Upper lobe of right lung (tissue), 1 donor: Measurements from ENCODE around the gene SIGMAR1. TPM values are rescaled to one million over a fixed set of nuclear protein-coding genes. Genes with fewer than 3 reads are reported as not detected.
A peak's percentile ranks its signal among the peaks of the same experiment; 100 is the strongest.

Experiments
- ATAC-seq: fragments of 200-7000 bp; cut with Tn5 transposase; one replicate; pipeline ENCODE4 v1.9.1; 2020; ENCODE audit warnings: mild to moderate bottlenecking, moderate library complexity
- DNase-seq: peaks from one replicate; pipeline ENCODE4 v3.0.0-alpha.2; 2020
- H3K27ac ChIP-seq: fragments of 200-600 bp; one replicate; pipeline ENCODE4 v1.8.0; 2022
- H3K27me3 ChIP-seq: fragments of 200-600 bp; one replicate; pipeline ENCODE4 v1.8.0; 2022; ENCODE audit warnings: mild to moderate bottlenecking
- H3K36me3 ChIP-seq: fragments of 200-600 bp; one replicate; pipeline ENCODE4 v1.8.0; 2022
- H3K4me1 ChIP-seq: fragments of 200-600 bp; one replicate; pipeline ENCODE4 v1.8.0; 2022
- H3K4me3 ChIP-seq: fragments of 200-600 bp; one replicate; pipeline ENCODE4 v1.8.0; 2022; ENCODE audit warnings: mild to moderate bottlenecking
- H3K9me3 ChIP-seq: fragments of 200-600 bp; one replicate; pipeline ENCODE4 v1.8.0; 2022
- intact Hi-C: fragments of 100-400 bp; cut with DNase I; formaldehyde crosslinking; loops from one replicate; pipeline ENCODE4 v1.11.0; 2022
- total RNA-seq: library from RNA; stranded (reverse); fragmentation: NEBNext Ultra II Directional; extraction: Animal tissue kit (Norgen Biotek cat#: 25700); gene quantifications from one replicate; pipeline ENCODE4 v1.2.1, GENCODE V29; 2021
- TF ChIP-seq, protein P1 (sequence below): fragments of 200-600 bp; IDR thresholded peaks from one replicate; pipeline ENCODE4 v1.8.0; 2022; ENCODE audit warnings: antibody characterized with exemption
- donor health status: DM: no; HTN: yes; CAD: no; lungs with severe emphysema.

Gene SIGMAR1
- total RNA-seq, 1 donor from 2014 or later: 40.5 TPM

DNA sequence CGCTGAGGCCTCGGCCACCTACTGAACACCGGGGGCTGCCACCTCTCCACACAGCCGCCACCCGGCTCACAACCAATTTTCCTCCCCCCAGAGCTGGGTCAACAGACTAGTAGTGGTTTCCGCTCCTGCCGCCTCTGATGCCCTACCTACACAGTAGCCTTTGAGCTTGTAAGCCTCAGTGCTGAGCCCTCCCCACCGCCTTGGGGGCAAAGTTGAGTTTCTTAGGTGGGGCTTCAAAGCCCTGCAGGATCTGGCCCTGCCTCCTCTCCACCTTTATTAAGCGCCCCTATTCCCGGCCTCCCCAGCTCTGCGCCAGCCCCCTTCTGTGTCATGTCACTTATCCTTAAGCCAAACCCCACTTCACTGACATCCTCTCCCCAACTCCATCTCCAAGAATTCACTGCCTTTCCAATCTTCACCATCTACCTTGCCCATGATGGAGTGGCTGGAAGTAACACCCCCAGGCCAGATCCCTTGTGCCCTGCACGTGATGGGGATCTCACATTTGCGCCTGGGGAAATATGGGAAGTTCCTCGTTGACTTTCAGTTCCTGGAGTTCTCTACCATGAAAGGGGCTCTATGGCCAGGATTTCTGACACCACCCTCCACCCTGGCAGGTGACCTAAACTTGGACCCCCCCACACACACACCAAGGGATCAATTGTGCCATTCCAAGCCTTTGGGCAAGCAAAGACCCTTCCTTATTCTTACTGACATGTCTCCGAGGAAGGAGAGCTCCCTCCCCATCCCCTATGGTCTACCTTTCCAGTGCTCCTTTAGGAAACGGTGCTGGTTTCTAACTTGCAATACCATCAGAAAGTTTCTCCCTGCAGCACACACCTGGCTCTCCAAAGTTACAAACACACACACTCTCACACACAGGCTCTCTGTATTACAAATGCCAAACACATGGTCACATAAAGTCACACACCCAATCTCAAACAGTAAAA is 45.4 kb downstream of the SIGMAR1 start:
- Histone ChIP-seq H3K36me3 (no peaks in the 10 kb centered on the region), H3K9me3 (no peaks in the 10 kb centered on the region), H3K4me1 (peaks cover 27% of the 10 kb centered on the region), H3K4me3 (no peak overlapping the region), H3K27ac (no peak overlapping the region), H3K27me3 (peaks cover 57% of the 10 kb centered on the region)
- DNase-seq (no peak), ATAC-seq (no peak)
- intact Hi-C loops: no loop called here
- TF ChIP-seq, protein P1, sequence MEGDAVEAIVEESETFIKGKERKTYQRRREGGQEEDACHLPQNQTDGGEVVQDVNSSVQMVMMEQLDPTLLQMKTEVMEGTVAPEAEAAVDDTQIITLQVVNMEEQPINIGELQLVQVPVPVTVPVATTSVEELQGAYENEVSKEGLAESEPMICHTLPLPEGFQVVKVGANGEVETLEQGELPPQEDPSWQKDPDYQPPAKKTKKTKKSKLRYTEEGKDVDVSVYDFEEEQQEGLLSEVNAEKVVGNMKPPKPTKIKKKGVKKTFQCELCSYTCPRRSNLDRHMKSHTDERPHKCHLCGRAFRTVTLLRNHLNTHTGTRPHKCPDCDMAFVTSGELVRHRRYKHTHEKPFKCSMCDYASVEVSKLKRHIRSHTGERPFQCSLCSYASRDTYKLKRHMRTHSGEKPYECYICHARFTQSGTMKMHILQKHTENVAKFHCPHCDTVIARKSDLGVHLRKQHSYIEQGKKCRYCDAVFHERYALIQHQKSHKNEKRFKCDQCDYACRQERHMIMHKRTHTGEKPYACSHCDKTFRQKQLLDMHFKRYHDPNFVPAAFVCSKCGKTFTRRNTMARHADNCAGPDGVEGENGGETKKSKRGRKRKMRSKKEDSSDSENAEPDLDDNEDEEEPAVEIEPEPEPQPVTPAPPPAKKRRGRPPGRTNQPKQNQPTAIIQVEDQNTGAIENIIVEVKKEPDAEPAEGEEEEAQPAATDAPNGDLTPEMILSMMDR: no peak

DNA sequence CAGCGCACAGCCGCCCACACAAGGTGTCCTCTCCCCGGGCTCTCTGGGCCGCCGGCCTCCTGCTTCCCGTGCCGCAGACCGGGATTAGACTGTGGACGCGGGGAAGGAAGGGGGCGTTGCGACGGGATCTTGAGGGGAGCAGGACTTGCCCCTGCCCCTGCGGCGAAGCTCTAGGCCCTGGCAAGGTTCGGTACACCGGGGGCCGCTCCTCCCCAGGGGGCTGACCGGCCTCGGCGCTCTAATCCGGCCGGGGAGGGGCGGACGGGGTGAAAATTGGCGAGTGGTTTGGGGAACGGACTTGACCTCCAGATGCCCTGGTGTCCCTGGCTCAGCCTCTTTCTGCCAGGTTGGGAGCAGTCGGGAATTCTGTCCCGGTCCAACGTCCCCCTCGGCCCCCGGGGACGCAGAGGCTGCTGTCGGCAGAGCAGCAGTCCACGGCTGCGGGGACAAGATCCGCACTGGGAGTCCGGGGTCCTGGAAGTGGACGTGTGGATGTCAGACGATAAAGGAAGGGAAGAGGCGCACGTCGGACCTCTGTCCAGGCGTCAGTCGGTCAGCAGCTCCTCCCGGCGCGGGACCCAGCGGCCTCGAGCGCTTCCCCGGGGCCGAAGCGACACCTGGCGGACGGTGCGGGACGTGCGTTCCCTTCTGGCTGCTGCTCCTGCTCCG is 46.2 kb downstream of the SIGMAR1 start:
- peak overlapping the region; percentile 44 for H3K4me3 ChIP-seq
- peaks cover 27% of the 10 kb centered on the region for H3K4me1 ChIP-seq
- peak; percentile 93 for ATAC-seq
- intact Hi-C loops: no loop called here
- TF ChIP-seq, protein P1: peak; percentile 92
- no peak overlapping the region for H3K27ac ChIP-seq
- no peaks in the 10 kb centered on the region for H3K9me3 ChIP-seq
- peaks cover 64% of the 10 kb centered on the region for H3K27me3 ChIP-seq
- DNase-seq: peak; percentile 92
- H3K36me3 ChIP-seq: no peaks in the 10 kb centered on the region

DNA sequence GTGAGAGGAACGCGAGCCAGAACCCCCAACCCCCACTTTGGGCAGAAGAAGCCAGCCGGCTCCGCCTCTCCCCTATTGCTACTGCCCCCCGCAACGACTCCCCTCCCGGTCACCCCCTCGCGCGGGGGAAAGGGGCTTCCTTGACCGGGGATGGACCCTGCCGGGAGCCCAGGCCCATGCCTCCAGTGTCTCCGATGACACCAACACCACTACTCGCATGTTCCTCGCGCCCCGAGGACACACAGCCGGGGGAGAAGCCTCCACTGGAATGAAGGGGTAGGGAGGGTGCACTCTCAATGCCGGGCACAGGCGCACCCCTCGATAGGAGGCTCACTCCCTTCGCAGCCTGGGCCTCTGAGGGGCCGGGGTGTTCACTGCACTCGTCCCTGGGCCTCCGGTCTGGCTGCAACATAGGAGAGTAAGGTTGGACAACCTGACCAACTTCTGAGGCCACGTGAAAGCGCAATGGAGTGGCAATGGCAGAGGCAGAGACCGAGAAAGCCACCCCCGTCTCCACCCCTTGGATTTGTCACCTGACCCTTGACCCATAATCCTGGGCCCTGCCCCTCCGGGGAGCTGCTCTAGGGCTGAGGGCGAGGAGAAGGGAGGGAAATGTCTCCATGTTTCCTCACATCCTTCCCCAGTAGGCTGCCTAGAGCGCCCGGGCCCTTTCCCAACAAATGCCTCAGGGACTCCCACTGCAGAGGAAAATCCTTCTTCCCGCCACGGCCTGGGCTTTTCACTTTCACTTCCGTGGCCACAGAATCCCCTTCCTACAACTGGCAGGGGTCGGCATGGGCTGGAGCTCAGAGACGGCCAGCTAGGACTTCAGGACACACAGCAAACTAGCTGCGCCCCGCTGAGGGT is 47.0 kb downstream of the SIGMAR1 start:
- TF ChIP-seq, protein P1: no peak
- Histone ChIP-seq H3K9me3 (no peaks in the 10 kb centered on the region), H3K27me3 (peaks cover 72% of the 10 kb centered on the region), H3K36me3 (no peaks in the 10 kb centered on the region), H3K27ac (no peak overlapping the region), H3K4me1 (peaks cover 27% of the 10 kb centered on the region), H3K4me3 (peak overlapping the region; percentile 44)
- ATAC-seq (peak; percentile 9), DNase-seq (no peak)
- intact Hi-C loops: no loop called here

DNA sequence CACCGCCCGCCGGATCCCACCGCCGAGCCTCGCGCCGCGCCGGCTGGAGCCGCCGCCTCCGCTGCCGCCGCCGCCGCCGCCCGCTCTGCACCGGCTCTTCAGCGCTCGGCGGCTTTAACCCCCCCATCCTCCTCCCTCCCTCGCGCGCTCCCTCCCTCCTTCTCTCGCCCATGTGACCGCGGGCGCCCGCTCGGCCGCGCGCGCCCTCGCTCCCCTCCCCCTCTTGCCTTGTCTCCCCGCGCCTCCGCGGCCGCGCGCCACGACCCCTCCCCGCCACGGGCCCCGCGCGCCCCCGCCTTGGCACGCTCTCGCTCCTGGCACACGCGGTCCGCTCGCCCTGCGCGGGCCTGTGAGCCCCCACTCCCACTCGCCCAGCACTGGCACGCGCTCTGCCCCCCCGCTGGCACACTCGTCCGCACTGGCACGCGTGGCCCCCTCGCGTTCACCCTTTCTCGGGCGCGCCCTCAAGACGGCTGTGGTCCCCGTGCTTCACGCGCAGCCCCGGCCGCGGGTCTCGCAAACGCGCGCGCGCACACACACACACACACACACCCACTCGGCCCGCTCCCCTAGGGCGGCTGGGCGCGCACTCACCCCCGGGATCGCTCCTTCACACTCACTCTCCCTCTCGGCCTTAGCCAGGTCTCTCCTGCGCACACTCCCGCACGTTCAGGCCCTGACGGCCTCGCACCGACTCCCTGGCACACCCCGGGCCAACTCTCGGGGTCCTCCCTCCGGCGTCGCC is 47.8 kb downstream of the SIGMAR1 start, which contains the start of gene CNTFR:
Gene CNTFR (minus strand): TSS at position 89 of the 745 bp plus-strand sequence. CDS start 20,743 bp downstream, outside the sequence.
- TF ChIP-seq, protein P1: no peak
- H3K9me3 ChIP-seq: no peaks in the 10 kb centered on the region
- ATAC-seq (no peak), DNase-seq (no peak)
- H3K27me3 ChIP-seq: peaks cover 80% of the 10 kb centered on the region
- peaks cover 27% of the 10 kb centered on the region for H3K4me1 ChIP-seq
- H3K36me3 ChIP-seq: no peaks in the 10 kb centered on the region
- intact Hi-C loops: no loop called here
- peak within 1 kb of the TSS; percentile 44 for H3K4me3 ChIP-seq
- no peak within 1 kb of the TSS for H3K27ac ChIP-seq
